22Rv1 (cell line): ENCODE measurements around the gene PRDM16.

Source experiments
- ZFX ChIP-seq: fragments of 450-650 bp; IDR thresholded peaks from 2 replicates; pipeline ENCODE4 v1.6.1; 2017; ENCODE audit warnings: antibody characterized with exemption, borderline replicate concordance
- TF ChIP-seq, protein P1 (sequence below): fragments of 450-650 bp; IDR thresholded peaks from 2 replicates; pipeline ENCODE4 v1.5.1; 2017; ENCODE audit warnings: mild to moderate bottlenecking

DNA sequence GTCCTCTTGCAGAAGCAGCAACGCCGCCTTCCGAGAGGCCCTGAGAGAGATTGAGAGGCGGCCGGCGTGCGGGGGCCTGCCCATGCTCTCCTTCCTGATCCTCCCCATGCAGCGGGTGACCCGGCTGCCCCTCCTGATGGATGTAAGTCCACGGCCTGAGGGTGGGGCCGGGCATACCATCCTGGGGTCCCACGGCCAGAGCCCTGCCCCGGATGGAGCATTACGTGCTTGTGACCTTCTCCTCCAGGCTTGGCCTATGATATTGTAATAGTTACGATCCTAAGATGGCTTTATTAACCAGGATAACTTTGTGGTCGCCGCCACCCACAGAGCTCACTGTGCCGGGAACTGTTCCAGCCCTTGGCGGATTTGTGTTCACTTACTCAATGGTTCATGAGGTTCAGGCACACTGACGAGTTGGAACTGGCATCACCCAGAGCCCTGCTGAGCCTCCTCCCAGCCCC, 404.4 kb downstream of the PRDM16 start:
- TF ChIP-seq, protein P1, sequence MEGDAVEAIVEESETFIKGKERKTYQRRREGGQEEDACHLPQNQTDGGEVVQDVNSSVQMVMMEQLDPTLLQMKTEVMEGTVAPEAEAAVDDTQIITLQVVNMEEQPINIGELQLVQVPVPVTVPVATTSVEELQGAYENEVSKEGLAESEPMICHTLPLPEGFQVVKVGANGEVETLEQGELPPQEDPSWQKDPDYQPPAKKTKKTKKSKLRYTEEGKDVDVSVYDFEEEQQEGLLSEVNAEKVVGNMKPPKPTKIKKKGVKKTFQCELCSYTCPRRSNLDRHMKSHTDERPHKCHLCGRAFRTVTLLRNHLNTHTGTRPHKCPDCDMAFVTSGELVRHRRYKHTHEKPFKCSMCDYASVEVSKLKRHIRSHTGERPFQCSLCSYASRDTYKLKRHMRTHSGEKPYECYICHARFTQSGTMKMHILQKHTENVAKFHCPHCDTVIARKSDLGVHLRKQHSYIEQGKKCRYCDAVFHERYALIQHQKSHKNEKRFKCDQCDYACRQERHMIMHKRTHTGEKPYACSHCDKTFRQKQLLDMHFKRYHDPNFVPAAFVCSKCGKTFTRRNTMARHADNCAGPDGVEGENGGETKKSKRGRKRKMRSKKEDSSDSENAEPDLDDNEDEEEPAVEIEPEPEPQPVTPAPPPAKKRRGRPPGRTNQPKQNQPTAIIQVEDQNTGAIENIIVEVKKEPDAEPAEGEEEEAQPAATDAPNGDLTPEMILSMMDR: no peak
- TF ChIP-seq ZFX: no peak
